ENCODE measurements around the gene IP6K1. TPM values are rescaled to one million over a fixed set of nuclear protein-coding genes. Genes with fewer than 3 reads are reported as not detected.
"Not testable (repeated sequence)": the region's sequence is repeated elsewhere in the genome, so short reads cannot be mapped to it uniquely, and the experiment has no call there.

The IP6K1 gene
- total and polyA plus RNA-seq, 10 of the 15 experiments (the other 5 are each of a cell fraction or from before 2014, with no cell fraction given) = 1.3 to 30.6 (median 18.2) TPM

- in situ Hi-C loops (cut with MboI) = no loop called here
- Histone ChIP-seq H2AFZ (ENCODE audit: control insufficient read depth, low read depth, low read length) (no peak overlapping the region), H3K4me2 (ENCODE audit: control insufficient read depth, insufficient read depth) (no peak overlapping the region), H3K27me3 (replicated peaks in 1 of 2; ENCODE audit: control insufficient read depth in 2 of 2, insufficient read depth in 2 of 2, low read length in 1 of 2) (no peaks in the 10 kb centered on the region), H3K4me3 (no peak overlapping the region), H3K4me1 (ENCODE audit: control insufficient read depth, insufficient read depth, low read length) (no peaks in the 10 kb centered on the region), H4K20me1 (ENCODE audit: control insufficient read depth, insufficient read depth) (no peaks in the 10 kb centered on the region), H3K27ac (ENCODE audit: control insufficient read depth, insufficient read depth) (no peak overlapping the region), H3K36me3 (ENCODE audit: control insufficient read depth in 2 of 2, insufficient read depth in 2 of 2, low read length in 1 of 2) (peaks cover 0 to 5% of the 10 kb centered on the region in 2 experiments; a peak in 3 of 4 replicates), H3K9me3 (replicated peaks; ENCODE audit: control insufficient read depth, insufficient read depth, low read length) (no peaks in the 10 kb centered on the region), H3K9ac (ENCODE audit: control insufficient read depth, insufficient read depth, low read length) (no peak overlapping the region), H3K79me2 (ENCODE audit: control insufficient read depth, insufficient read depth, low read length) (no peaks in the 10 kb centered on the region)
- no TSS peak for BruUV-seq (replicated peaks)
- DNase-seq (ENCODE audit: low read depth, low spot score) (no peak), FAIRE-seq (no peak), ATAC-seq (no peak)
- TF ChIP-seq ATF2 (IDR thresholded peaks at IDR 0.05; ENCODE audit: low read length) = no peak
- TF ChIP-seq NR2C1 (IDR thresholded peaks at IDR 0.05) = no peak
- WGBS (ENCODE audit: insufficient coverage, insufficient replicate concordance, low lambda C conversion rate, missing lambda C conversion rate) = 73% methylated on average over 8 of the region's 8 CpGs
- intact Hi-C loops (cut with micrococcal nuclease; ENCODE audit: unreplicated experiment) = no loop called here
- ChIA-PET CTCF (no interaction called here), POLR2A (no interaction called here), SMC1A (ENCODE audit: uncharacterized antibody, unreplicated experiment) (no interaction called here), RAD21 (ENCODE audit: unreplicated experiment) (no interaction called here)
Measured at GRCh38 chr3:49700014-49700413, 86.3 kb downstream of the IP6K1 start.

- ATAC-seq = no peak
- WGBS (ENCODE audit: insufficient coverage, insufficient replicate concordance, low lambda C conversion rate, missing lambda C conversion rate) = 82% methylated on average over 16 of the region's 16 CpGs
- POLR2A ChIA-PET = no interaction called here
Measured at GRCh38 chr3:49699281-49699979, 86.9 kb downstream of the IP6K1 start.

GRCh38 chr3:49695350-49696015, 90.9 kb downstream of the IP6K1 start:
- H3K79me2 ChIP-seq (ENCODE audit: control insufficient read depth, insufficient read depth, low read length); in situ Hi-C loops (cut with MboI); BruUV-seq (replicated peaks); H3K4me2 ChIP-seq (ENCODE audit: control insufficient read depth, insufficient read depth); CTCF ChIA-PET; ATAC-seq; H3K9me3 ChIP-seq (replicated peaks; ENCODE audit: control insufficient read depth, insufficient read depth, low read length); H3K27ac ChIP-seq (ENCODE audit: control insufficient read depth, insufficient read depth); H3K4me1 ChIP-seq (ENCODE audit: control insufficient read depth, insufficient read depth, low read length); DNase-seq (ENCODE audit: low read depth, low spot score); H3K9ac ChIP-seq (ENCODE audit: control insufficient read depth, insufficient read depth, low read length); H2AFZ ChIP-seq (ENCODE audit: control insufficient read depth, low read depth, low read length); H3K36me3 ChIP-seq (ENCODE audit: control insufficient read depth in 2 of 2, insufficient read depth in 2 of 2, low read length in 1 of 2); H3K27me3 ChIP-seq (replicated peaks in 1 of 2; ENCODE audit: control insufficient read depth in 2 of 2, insufficient read depth in 2 of 2, low read length in 1 of 2); SMC1A ChIA-PET (ENCODE audit: uncharacterized antibody, unreplicated experiment); H3K4me3 ChIP-seq; intact Hi-C loops (cut with micrococcal nuclease; ENCODE audit: unreplicated experiment); H4K20me1 ChIP-seq (ENCODE audit: control insufficient read depth, insufficient read depth); POLR2A ChIA-PET: not testable (repeated sequence)
- RAD21 ChIA-PET (ENCODE audit: unreplicated experiment) = interaction anchor here (0.9 kb wide), 1 partner anchor 156 kb away, joined by 3 read pairs; no protein-coding TSS in a partner anchor
- 91% methylated on average over 4 of the region's 4 CpGs for WGBS (ENCODE audit: insufficient coverage, insufficient replicate concordance, low lambda C conversion rate, missing lambda C conversion rate)
- FAIRE-seq = peak; percentile 75

More at GRCh38 chr3:49699281-49699979, 86.9 kb downstream of the IP6K1 start:
- no TSS peak for BruUV-seq (replicated peaks)
- Histone ChIP-seq H3K27me3 (replicated peaks in 1 of 2; ENCODE audit: control insufficient read depth in 2 of 2, insufficient read depth in 2 of 2, low read length in 1 of 2) (no peaks in the 10 kb centered on the region), H3K4me3 (no peak overlapping the region), H3K79me2 (ENCODE audit: control insufficient read depth, insufficient read depth, low read length) (no peaks in the 10 kb centered on the region), H3K4me1 (ENCODE audit: control insufficient read depth, insufficient read depth, low read length) (no peaks in the 10 kb centered on the region), H2AFZ (ENCODE audit: control insufficient read depth, low read depth, low read length) (no peak overlapping the region), H3K9ac (ENCODE audit: control insufficient read depth, insufficient read depth, low read length) (no peak overlapping the region), H3K36me3 (ENCODE audit: control insufficient read depth in 2 of 2, insufficient read depth in 2 of 2, low read length in 1 of 2) (peaks cover 0 to 5% of the 10 kb centered on the region in 2 experiments; a peak in 3 of 4 replicates), H3K4me2 (ENCODE audit: control insufficient read depth, insufficient read depth) (no peak overlapping the region), H3K9me3 (replicated peaks; ENCODE audit: control insufficient read depth, insufficient read depth, low read length) (no peaks in the 10 kb centered on the region), H4K20me1 (ENCODE audit: control insufficient read depth, insufficient read depth) (no peaks in the 10 kb centered on the region), H3K27ac (ENCODE audit: control insufficient read depth, insufficient read depth) (no peak overlapping the region)
- no peak for TF ChIP-seq POLR2AphosphoS5 (IDR thresholded peaks at IDR 0.05; ENCODE audit: low read length)
- TF ChIP-seq FOS (IDR thresholded peaks at IDR 0.05; ENCODE audit: borderline replicate concordance, extremely low read depth, insufficient read length) = no peak
- TF ChIP-seq NR2C2 (IDR thresholded peaks at IDR 0.05; ENCODE audit: borderline replicate concordance, control insufficient read depth, insufficient read length, low read depth) = no peak
- TF ChIP-seq PBX3 (IDR thresholded peaks at IDR 0.05; ENCODE audit: insufficient replicate concordance, low read depth, low read length) = no peak
- TF ChIP-seq HDAC2 (IDR thresholded peaks at IDR 0.05) = no peak
- no peak for DNase-seq (ENCODE audit: low read depth, low spot score)
- in situ Hi-C loops (cut with MboI) = no loop called here
- CTCF ChIA-PET = no interaction called here
- RAD21 ChIA-PET (ENCODE audit: unreplicated experiment) = no interaction called here
- intact Hi-C loops (cut with micrococcal nuclease; ENCODE audit: unreplicated experiment) = no loop called here
- SMC1A ChIA-PET (ENCODE audit: uncharacterized antibody, unreplicated experiment) = no interaction called here
- FAIRE-seq = no peak
